GM13977 (cell line): ENCODE results near the gene CNOT6L.
"Not testable (repeated sequence)": the region's sequence is repeated elsewhere in the genome, so short reads cannot be mapped to it uniquely, and the experiment has no call there.

Source experiments
- DNase-seq: peaks from one replicate; pipeline ENCODE4 v3.0.0; 2012; ENCODE audit warnings: low spot score
- CTCF ChIP-seq: IDR thresholded peaks from 2 replicates; pipeline ENCODE4 v1.5.1; 2012; ENCODE audit warnings: mild to moderate bottlenecking, control low read depth; ENCODE audit not compliant: insufficient read depth; ENCODE audit errors: extremely low read depth, missing control alignments
- in situ Hi-C: fragments of 300-500 bp; cut with MboI; formaldehyde crosslinking; loops from one replicate; pipeline ENCODE4 v1.12.0; 2022; ENCODE audit warnings: low sequenced_read_pairs, low pct_unique_long_range_greater_than_20kb, mixed read lengths, inconsistent platforms; ENCODE audit not compliant: unreplicated experiment

Gene CNOT6L

GRCh38 chr4:77818602-77819403, at the start of gene CNOT6L:
TSS of gene CNOT6L (minus strand) at chr4:77819368. CDS start at chr4:77819308, 60 bp downstream.
- TF ChIP-seq CTCF: no peak
- DNase-seq: peak; percentile 67
- in situ Hi-C loops: no loop called here

- no peak for DNase-seq
- no peak for TF ChIP-seq CTCF
- in situ Hi-C loops: no loop called here
These were observed 46.1 kb upstream of the CNOT6L start for GRCh38 chr4:77865259-77865658.

- in situ Hi-C loops, DNase-seq: not testable (repeated sequence)
These were observed 44.2 kb upstream of the CNOT6L start for GRCh38 chr4:77863341-77863740.

GRCh38 chr4:77862478-77863216, 43.5 kb upstream of the CNOT6L start, which contains the start of gene MRPL1:
TSS of gene MRPL1 (plus strand) at chr4:77862830. CDS start at chr4:77862849, 19 bp downstream.
- TF ChIP-seq CTCF: peak; percentile 9
- peak; percentile 75 for DNase-seq
- in situ Hi-C loops: no loop called here

GRCh38 chr4:77861495-77861894, 42.3 kb upstream of the CNOT6L start:
- DNase-seq: no peak
- TF ChIP-seq CTCF: no peak
- in situ Hi-C loops: no loop called here

GRCh38 chr4:77859256-77859655, 40.1 kb upstream of the CNOT6L start:
- no peak for DNase-seq
- no peak for TF ChIP-seq CTCF
- in situ Hi-C loops: no loop called here

GRCh38 chr4:77856152-77856551, 37.0 kb upstream of the CNOT6L start:
- no peak for DNase-seq
- in situ Hi-C loops: no loop called here

More at GRCh38 chr4:77856152-77856551, 37.0 kb upstream of the CNOT6L start:
- TF ChIP-seq CTCF: no peak
